Stimulated activated CD4-positive, alpha-beta T cell treated with anti-CD3 and anti-CD28 coated beads, Interleukin-4, amount 100 ng/mL, for 24 hours (primary cell): ENCODE results near the gene C10orf62.
"Not testable (repeated sequence)": the region's sequence is repeated elsewhere in the genome, so short reads cannot be mapped to it uniquely, and the experiment has no call there.

Experiments
- DNase-seq: peaks from one replicate; pipeline ENCODE4 v3.0.0-alpha.2; 2020

The C10orf62 gene

GRCh38 chr10:97632949-97633884 lies 43.7 kb downstream of the C10orf62 start, which contains the start of gene MORN4:
Gene MORN4, minus strand, starts transcription at chr10:97633500. Its CDS starts 13,847 bp downstream, at chr10:97619653.
- peak; percentile 94 for DNase-seq

DNA sequence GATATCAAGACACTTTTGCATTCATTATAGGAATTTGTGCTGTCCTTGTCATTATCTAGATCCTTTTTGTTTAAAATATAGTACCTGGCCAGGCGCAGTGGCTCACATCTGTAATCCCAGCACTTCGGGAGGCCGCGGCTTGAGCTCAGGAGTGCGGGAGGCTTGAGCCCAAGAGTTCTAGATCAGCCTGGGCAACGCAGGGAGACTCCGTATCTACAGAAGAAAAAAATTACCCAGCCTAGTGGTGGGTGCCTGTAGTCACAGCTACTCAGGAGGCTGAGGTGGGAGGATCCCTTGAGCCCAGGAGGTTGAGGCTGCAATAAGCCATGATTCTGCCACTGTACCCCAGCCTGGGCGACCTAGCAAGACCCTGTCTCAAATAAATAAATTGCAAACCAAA lies 44.4 kb downstream of the C10orf62 start:
- DNase-seq = peak; percentile 13

DNA sequence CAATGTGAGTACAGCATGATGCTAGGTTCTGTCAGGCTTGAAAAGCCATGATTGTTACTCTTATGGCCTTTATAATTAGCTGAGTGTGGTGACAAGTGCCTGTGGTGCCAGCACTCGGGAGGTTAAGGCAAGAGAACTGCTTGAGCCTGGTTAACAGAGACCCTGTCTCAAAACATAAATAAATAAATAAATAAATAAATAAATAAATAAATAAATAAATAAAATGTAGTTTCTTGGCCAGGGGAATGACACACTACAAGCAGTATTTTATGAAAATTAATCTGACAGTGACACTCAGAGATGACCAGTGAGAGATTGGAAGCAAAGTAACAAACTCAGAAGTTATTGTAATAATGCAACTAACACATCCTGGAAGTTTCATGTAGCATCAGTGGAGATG lies 46.1 kb downstream of the C10orf62 start:
- no peak for DNase-seq

DNA sequence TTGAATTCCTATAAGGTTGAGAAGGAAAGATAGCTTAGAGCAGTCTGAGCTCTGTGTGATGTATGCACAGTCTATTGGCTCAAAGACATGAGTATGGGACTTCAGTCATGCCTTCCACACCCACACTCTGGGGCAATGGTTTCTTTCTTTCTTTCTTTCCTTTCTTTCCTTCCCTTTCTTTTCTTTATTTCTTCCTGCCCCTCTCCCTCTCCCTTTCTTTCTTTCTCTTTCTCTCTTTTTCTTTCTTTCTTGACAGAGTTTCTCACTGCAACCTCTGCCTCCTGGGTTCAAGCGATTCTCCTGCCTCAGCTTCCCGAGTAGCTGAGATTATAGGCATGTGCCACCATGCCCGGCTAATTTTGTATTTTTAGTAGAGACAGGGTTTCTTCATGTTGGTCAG lies 49.6 kb downstream of the C10orf62 start:
- DNase-seq = not testable (repeated sequence)

DNA sequence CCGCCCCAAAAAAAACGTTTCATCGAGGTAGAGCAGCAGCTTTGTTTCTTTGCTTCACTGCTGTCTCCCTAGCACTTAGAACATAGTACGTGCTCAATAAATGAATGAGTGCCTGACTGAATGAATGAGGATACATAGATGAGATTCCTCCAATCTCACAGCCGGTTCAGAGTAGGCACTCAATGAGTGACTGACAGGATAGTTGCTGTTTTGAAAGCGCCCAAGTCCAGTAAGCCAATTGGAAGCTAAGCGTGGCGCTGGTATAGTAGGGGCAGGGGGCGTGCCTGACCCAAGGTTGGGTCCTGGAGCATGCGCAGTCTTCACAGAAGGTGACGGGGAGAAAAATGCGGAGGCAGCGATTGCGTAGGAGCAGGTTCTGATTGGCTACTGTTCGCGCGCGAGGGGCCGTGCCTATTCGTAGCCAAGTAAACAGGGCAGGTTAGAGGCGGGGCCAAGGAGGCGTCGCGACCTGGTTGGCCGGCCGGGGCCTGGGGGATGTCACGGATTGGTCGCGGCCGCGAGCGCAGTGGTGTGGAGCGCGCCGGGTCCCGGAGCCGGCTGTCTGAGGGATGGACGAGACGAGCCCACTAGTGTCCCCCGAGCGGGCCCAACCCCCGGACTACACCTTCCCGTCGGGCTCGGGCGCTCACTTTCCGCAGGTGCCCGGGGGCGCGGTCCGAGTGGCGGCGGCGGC lies 50.8 kb downstream of the C10orf62 start, which contains the start of gene PI4K2A:
Gene PI4K2A, plus strand, starts transcription at position 498 of the 694 bp plus-strand sequence. Its CDS starts 72 bp downstream, at position 570.
- DNase-seq = peak; percentile 100
